ENCODE results near the gene NLGN1.

Gene NLGN1

GRCh38 chr3:173893066-173893465 is 495.5 kb downstream of the NLGN1 start:
- H3K4me3 ChIP-seq (ENCODE audit: low read depth, low read length): no peak overlapping the region
- no peak overlapping the region for H3K27ac ChIP-seq
- no peak for TF ChIP-seq CTCF (IDR thresholded peaks at IDR 0.05; ENCODE audit: low read depth, low read length, missing control alignments)
- no peaks in the 10 kb centered on the region for H3K27me3 ChIP-seq (replicated peaks)
- in situ Hi-C loops (cut with HindIII; ENCODE audit: low pct_ligation_motif_present, low sequenced_read_pairs): no loop called here
- H3K36me3 ChIP-seq (replicated peaks): no peaks in the 10 kb centered on the region
- peak; percentile 48 for DNase-seq

- no peak for TF ChIP-seq CTCF (IDR thresholded peaks at IDR 0.05; ENCODE audit: low read depth, low read length, missing control alignments)
- in situ Hi-C loops (cut with HindIII; ENCODE audit: low pct_ligation_motif_present, low sequenced_read_pairs): no loop called here
- Histone ChIP-seq H3K27ac (no peak overlapping the region), H3K36me3 (replicated peaks) (no peaks in the 10 kb centered on the region), H3K4me3 (ENCODE audit: low read depth, low read length) (no peak overlapping the region), H3K27me3 (replicated peaks) (no peaks in the 10 kb centered on the region)
- no peak for DNase-seq
Observed at GRCh38 chr3:173893835-173894234, 496.3 kb downstream of the NLGN1 start.

GRCh38 chr3:173897631-173898030 is 500.1 kb downstream of the NLGN1 start:
- no peak for TF ChIP-seq CTCF (IDR thresholded peaks at IDR 0.05; ENCODE audit: low read depth, low read length, missing control alignments)
- H3K27ac ChIP-seq: no peak overlapping the region
- no peaks in the 10 kb centered on the region for H3K27me3 ChIP-seq (replicated peaks)
- in situ Hi-C loops (cut with HindIII; ENCODE audit: low pct_ligation_motif_present, low sequenced_read_pairs): no loop called here
- no peak for DNase-seq
- no peaks in the 10 kb centered on the region for H3K36me3 ChIP-seq (replicated peaks)
- H3K4me3 ChIP-seq (ENCODE audit: low read depth, low read length): no peak overlapping the region

- no peak for TF ChIP-seq CTCF (IDR thresholded peaks at IDR 0.05; ENCODE audit: low read depth, low read length, missing control alignments)
- Histone ChIP-seq H3K4me3 (ENCODE audit: low read depth, low read length) (no peak overlapping the region), H3K27me3 (replicated peaks) (no peaks in the 10 kb centered on the region), H3K36me3 (replicated peaks) (no peaks in the 10 kb centered on the region), H3K27ac (no peak overlapping the region)
- in situ Hi-C loops (cut with HindIII; ENCODE audit: low pct_ligation_motif_present, low sequenced_read_pairs): no loop called here
- no peak for DNase-seq
Observed at GRCh38 chr3:173901649-173902048, 504.1 kb downstream of the NLGN1 start.

- TF ChIP-seq CTCF (IDR thresholded peaks at IDR 0.05; ENCODE audit: low read depth, low read length, missing control alignments): no peak
- in situ Hi-C loops (cut with HindIII; ENCODE audit: low pct_ligation_motif_present, low sequenced_read_pairs): no loop called here
- no peaks in the 10 kb centered on the region for H3K27me3 ChIP-seq (replicated peaks)
- no peaks in the 10 kb centered on the region for H3K36me3 ChIP-seq (replicated peaks)
- H3K4me3 ChIP-seq (ENCODE audit: low read depth, low read length): no peak overlapping the region
- DNase-seq: no peak
- H3K27ac ChIP-seq: no peak overlapping the region
Observed at GRCh38 chr3:173902401-173902800, 504.9 kb downstream of the NLGN1 start.

GRCh38 chr3:173902871-173903270 is 505.3 kb downstream of the NLGN1 start:
- TF ChIP-seq CTCF (IDR thresholded peaks at IDR 0.05; ENCODE audit: low read depth, low read length, missing control alignments): no peak
- Histone ChIP-seq H3K36me3 (replicated peaks) (no peaks in the 10 kb centered on the region), H3K4me3 (ENCODE audit: low read depth, low read length) (no peak overlapping the region), H3K27me3 (replicated peaks) (no peaks in the 10 kb centered on the region), H3K27ac (no peak overlapping the region)
- no peak for DNase-seq
- in situ Hi-C loops (cut with HindIII; ENCODE audit: low pct_ligation_motif_present, low sequenced_read_pairs): no loop called here

All from brain microvascular endothelial cell (primary cell).